C4-2B (cell line): ENCODE data around the gene SELENBP1.

Source experiments
- ZFX ChIP-seq: fragments of 450-650 bp; IDR thresholded peaks from 2 replicates; pipeline ENCODE4 v1.6.1; 2017
- TF ChIP-seq, protein P1 (sequence below): fragments of 450-650 bp; conservative IDR thresholded peaks from 2 replicates; pipeline ENCODE4 v1.5.1; 2017; ENCODE audit warnings: mild to moderate bottlenecking

- TF ChIP-seq, protein P1, sequence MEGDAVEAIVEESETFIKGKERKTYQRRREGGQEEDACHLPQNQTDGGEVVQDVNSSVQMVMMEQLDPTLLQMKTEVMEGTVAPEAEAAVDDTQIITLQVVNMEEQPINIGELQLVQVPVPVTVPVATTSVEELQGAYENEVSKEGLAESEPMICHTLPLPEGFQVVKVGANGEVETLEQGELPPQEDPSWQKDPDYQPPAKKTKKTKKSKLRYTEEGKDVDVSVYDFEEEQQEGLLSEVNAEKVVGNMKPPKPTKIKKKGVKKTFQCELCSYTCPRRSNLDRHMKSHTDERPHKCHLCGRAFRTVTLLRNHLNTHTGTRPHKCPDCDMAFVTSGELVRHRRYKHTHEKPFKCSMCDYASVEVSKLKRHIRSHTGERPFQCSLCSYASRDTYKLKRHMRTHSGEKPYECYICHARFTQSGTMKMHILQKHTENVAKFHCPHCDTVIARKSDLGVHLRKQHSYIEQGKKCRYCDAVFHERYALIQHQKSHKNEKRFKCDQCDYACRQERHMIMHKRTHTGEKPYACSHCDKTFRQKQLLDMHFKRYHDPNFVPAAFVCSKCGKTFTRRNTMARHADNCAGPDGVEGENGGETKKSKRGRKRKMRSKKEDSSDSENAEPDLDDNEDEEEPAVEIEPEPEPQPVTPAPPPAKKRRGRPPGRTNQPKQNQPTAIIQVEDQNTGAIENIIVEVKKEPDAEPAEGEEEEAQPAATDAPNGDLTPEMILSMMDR = no peak
- TF ChIP-seq ZFX = no peak
These were observed 28.9 kb downstream of the SELENBP1 start for GRCh38 chr1:151343587-151343986.
